Naive thymus-derived CD4-positive, alpha-beta T cell (primary cell): ENCODE data around the gene SNU13. TPM values are rescaled to one million over a fixed set of nuclear protein-coding genes. Genes with fewer than 3 reads are reported as not detected.
"Not testable (repeated sequence)": the region's sequence is repeated elsewhere in the genome, so short reads cannot be mapped to it uniquely, and the experiment has no call there.

Source experiments
- ATAC-seq: fragments of 150-1000 bp; cut with Tn5 transposase; 2 replicates; pipeline ENCODE4 v1.10.0; 2021; ENCODE audit warnings: mild to moderate bottlenecking, moderate library complexity
- CTCF ChIA-PET: fragments of 350-600 bp; sonication (Branson Sonifier 250); formaldehyde crosslinking; loops from one replicate; lab custom pipeline; 2021; ENCODE audit warnings: antibody characterized with exemption; lab: Charles Lee
- POLR2A ChIA-PET: fragments of 350-600 bp; sonication (Branson Sonifier 250); formaldehyde crosslinking; loops from one replicate; lab custom pipeline; 2021; ENCODE audit warnings: antibody characterized with exemption, inconsistent platforms; lab: Charles Lee
- DNase-seq, 9 donors: peaks; one replicate each; pipeline versions ENCODE4 v3.0.0 to v3.0.0-alpha.2; 2020 to 2022; ENCODE audit warnings: mixed read lengths in 1 of 9
- H3K27ac ChIP-seq: one replicate; pipeline ENCODE4 v1.7.0; 2013; ENCODE audit warnings: mild to moderate bottlenecking, low read depth, low read length, moderate library complexity
- H3K27me3 ChIP-seq, 2 donors: one replicate each; pipeline ENCODE4 v1.7.0; 2013; ENCODE audit warnings: low read length in 2 of 2, mild to moderate bottlenecking in 2 of 2, moderate library complexity in 2 of 2; ENCODE audit not compliant: control insufficient read depth in 2 of 2, insufficient read depth in 2 of 2
- H3K36me3 ChIP-seq, 3 experiments: 1 replicate in 2 of 3; 2 replicates in 1 of 3; pipeline ENCODE4 v1.7.0; 2013; ENCODE audit warnings: low read length in 3 of 3, mild to moderate bottlenecking in 3 of 3, moderate library complexity in 1 of 3; ENCODE audit not compliant: insufficient read depth in 3 of 3, control insufficient read depth in 2 of 3
- H3K4me1 ChIP-seq, 2 donors: one replicate each; pipeline ENCODE4 v1.7.0; 2013; ENCODE audit warnings: low read length in 2 of 2, mild to moderate bottlenecking in 2 of 2, moderate library complexity in 1 of 2; ENCODE audit not compliant: control insufficient read depth in 2 of 2, insufficient read depth in 2 of 2
- H3K4me3 ChIP-seq: 2 replicates; pipeline ENCODE4 v1.7.0; 2013; ENCODE audit warnings: mild to moderate bottlenecking, low read length
- H3K9me3 ChIP-seq, 3 experiments: 1 replicate in 2 of 3; 2 replicates in 1 of 3; pipeline ENCODE4 v1.7.0; 2013; ENCODE audit warnings: low read length in 3 of 3; ENCODE audit not compliant: control insufficient read depth in 2 of 3
- H3K27ac Mint-ChIP-seq, 9 donors: one replicate each; pipeline ENCODE4 v1.8.0; 2020 to 2022; ENCODE audit warnings: mixed read lengths in 9 of 9, mild to moderate bottlenecking in 8 of 9, moderate library complexity in 5 of 9, inconsistent platforms in 2 of 9
- H3K27me3 Mint-ChIP-seq, 5 donors: one replicate each; pipeline ENCODE4 v1.8.0; 2021 to 2022; ENCODE audit warnings: mixed read lengths in 5 of 5, mild to moderate bottlenecking in 1 of 5
- H3K36me3 Mint-ChIP-seq, 5 donors: one replicate each; pipeline ENCODE4 v1.8.0; 2020 to 2022; ENCODE audit warnings: mixed read lengths in 5 of 5, mild to moderate bottlenecking in 3 of 5, inconsistent platforms in 1 of 5
- H3K4me1 Mint-ChIP-seq, 7 donors: one replicate each; pipeline ENCODE4 v1.8.0; 2020 to 2022; ENCODE audit warnings: mixed read lengths in 7 of 7, mild to moderate bottlenecking in 3 of 7, inconsistent platforms in 1 of 7
- H3K4me3 Mint-ChIP-seq, 10 donors: one replicate each; pipeline ENCODE4 v1.8.0; 2020 to 2022; ENCODE audit warnings: mild to moderate bottlenecking in 10 of 10, mixed read lengths in 10 of 10, moderate library complexity in 6 of 10, inconsistent platforms in 2 of 10
- H3K9me3 Mint-ChIP-seq, 11 donors: one replicate each; pipeline ENCODE4 v1.8.0; 2020 to 2022; ENCODE audit warnings: mixed read lengths in 11 of 11, mild to moderate bottlenecking in 4 of 11, inconsistent platforms in 1 of 11, moderate library complexity in 1 of 11
- intact Hi-C, 2 donors: fragments of 100-400 bp; cut with micrococcal nuclease; formaldehyde crosslinking; loops; one replicate each; pipeline ENCODE4 v1.15.1; 2023
- polyA plus RNA-seq, 2 donors: library from polyadenylated mRNA; unstranded; fragments of 300-500 nt; fragmentation: Illumina TruSeq; gene quantifications; one replicate each; pipeline ENCODE4 v1.2.3, GENCODE V29; 2021
- total RNA-seq, 6 experiments: library from RNA in 5 of 6; stranded (reverse) in 5 of 6; gene quantifications; 1 replicate in 5 of 6; 2 replicates in 1 of 6; pipeline ENCODE4 v1.2.3 and lab custom pipeline; 2021 to 2026

The SNU13 gene
- total and polyA plus RNA-seq, 7 experiments from 2014 or later = 117 to 295 (median 124) TPM

GRCh38 chr22:41696703-41697102 lies 8.0 kb upstream of the SNU13 start:
- peaks cover 7 to 10% of the 10 kb centered on the region in 2 donors for H3K4me1 ChIP-seq
- Mint-ChIP-seq H3K4me1 (peaks cover 10 to 15% (median 13%) of the 10 kb centered on the region in 7 donors), H3K27me3 (peaks cover 0 to 3% (median 0%) of the 10 kb centered on the region in 5 donors), H3K36me3 (no peaks in the 10 kb centered on the region), H3K9me3 (peaks cover 0 to 1% (median 0%) of the 10 kb centered on the region in 11 donors), H3K4me3 (peak overlapping the region in 3 of 10 donors; percentile 44 to 76 (median 60)), H3K27ac (peak overlapping the region; percentile 16 to 90 (median 85))
- H3K27me3 ChIP-seq = no peaks in the 10 kb centered on the region
- ChIA-PET POLR2A (interaction anchor here (0.8 to 3.8 kb wide), 10 partner anchors 8 to 395 kb away, joined by 3 to 30 read pairs (median 4); partner anchors contain the start of genes CCDC134 and SNU13), CTCF (interaction anchor here (0.6 to 4.0 kb wide), 27 partner anchors 8 to 888 kb away, joined by 3 to 52 read pairs (median 5); partner anchors contain the start of genes CCDC134, CENPM, SNU13 and SREBF2)
- intact Hi-C loops = loop anchor here (1.0 kb wide), 5 partner anchors 8 to 261 kb away; partner anchors contain the start of genes CCDC134 (in 1 of the 2) and SNU13 (in 1 of the 2)
- H3K9me3 ChIP-seq = no peaks in the 10 kb centered on the region
- ATAC-seq = no peak
- H3K27ac ChIP-seq = peak overlapping the region; percentile 5
- no peak for DNase-seq
- H3K36me3 ChIP-seq = peaks cover 0 to 20% (median 0%) of the 10 kb centered on the region in 3 experiments
- no peak overlapping the region for H3K4me3 ChIP-seq

GRCh38 chr22:41695211-41695610 lies 6.5 kb upstream of the SNU13 start:
- Histone ChIP-seq H3K27me3 (no peaks in the 10 kb centered on the region), H3K4me1 (peaks cover 7 to 10% of the 10 kb centered on the region in 2 donors), H3K27ac (no peak overlapping the region), H3K36me3 (peaks cover 0 to 20% (median 0%) of the 10 kb centered on the region in 3 experiments), H3K4me3 (no peak overlapping the region), H3K9me3 (no peaks in the 10 kb centered on the region)
- H3K9me3 Mint-ChIP-seq = no peaks in the 10 kb centered on the region
- peaks cover 0 to 3% (median 0%) of the 10 kb centered on the region in 5 donors for H3K27me3 Mint-ChIP-seq
- ATAC-seq (no peak), DNase-seq (no peak)
- ChIA-PET CTCF (no interaction called here), POLR2A (no interaction called here)
- no peaks in the 10 kb centered on the region for H3K36me3 Mint-ChIP-seq
- intact Hi-C loops = no loop called here
- peaks cover 11 to 20% (median 16%) of the 10 kb centered on the region in 7 donors for H3K4me1 Mint-ChIP-seq
- H3K4me3 Mint-ChIP-seq = no peak overlapping the region
- H3K27ac Mint-ChIP-seq = no peak overlapping the region

- DNase-seq = no peak
- ATAC-seq = no peak
- Mint-ChIP-seq H3K9me3 (no peaks in the 10 kb centered on the region), H3K4me3 (peak overlapping the region in 9 of 10 donors; percentile 40 to 97 (median 76)), H3K27ac (peak overlapping the region; percentile 88 to 100 (median 99)), H3K36me3 (peaks cover 0 to 3% (median 0%) of the 10 kb centered on the region in 5 donors), H3K27me3 (no peaks in the 10 kb centered on the region), H3K4me1 (peaks cover 15 to 41% (median 30%) of the 10 kb centered on the region in 7 donors)
- Histone ChIP-seq H3K9me3 (no peaks in the 10 kb centered on the region), H3K36me3 (peaks cover 0 to 25% (median 0%) of the 10 kb centered on the region in 3 experiments), H3K4me1 (peaks cover 12 to 13% of the 10 kb centered on the region in 2 donors), H3K27ac (peak overlapping the region; percentile 40), H3K27me3 (no peaks in the 10 kb centered on the region), H3K4me3 (no peak overlapping the region)
- POLR2A ChIA-PET = no interaction called here
- CTCF ChIA-PET = no interaction called here
- intact Hi-C loops = no loop called here
Observed at GRCh38 chr22:41690476-41690875, 1.8 kb upstream of the SNU13 start.

GRCh38 chr22:41687901-41688364 lies 734 bp downstream of the SNU13 start:
- ATAC-seq = peak; percentile 0
- H3K36me3 ChIP-seq = peaks cover 0 to 4% (median 0%) of the 10 kb centered on the region in 3 experiments
- peaks cover 13 to 16% of the 10 kb centered on the region in 2 donors for H3K4me1 ChIP-seq
- H3K9me3 ChIP-seq = no peaks in the 10 kb centered on the region
- H3K27ac Mint-ChIP-seq = peak overlapping the region; percentile 94 to 100 (median 99)
- DNase-seq = peak in 2 of 9 donors; percentile 18 to 21
- ChIA-PET POLR2A (interaction anchor here (0.7 to 3.6 kb wide), 13 partner anchors 8 to 354 kb away, joined by 3 to 30 read pairs (median 7); partner anchors contain the start of genes CCDC134, CENPM, DESI1 and MEI1), CTCF (interaction anchor here (0.6 to 2.5 kb wide), 3 partner anchors 10 to 21 kb away, joined by 3 to 21 read pairs (median 3); partner anchors contain the start of gene MEI1)
- intact Hi-C loops = loop anchor here (1.0 to 10.0 kb wide), 14 partner anchors 9 to 927 kb away; partner anchors contain the start of genes CCDC134 (in 2 of the 2), DESI1 (in 2 of the 2), XRCC6 (in 2 of the 2) and NAGA (in 1 of the 2)
- peaks cover 0 to 3% (median 0%) of the 10 kb centered on the region in 5 donors for H3K36me3 Mint-ChIP-seq
- peak overlapping the region; percentile 98 for H3K4me3 ChIP-seq
- no peaks in the 10 kb centered on the region for H3K9me3 Mint-ChIP-seq
- H3K27me3 Mint-ChIP-seq = no peaks in the 10 kb centered on the region
- peaks cover 18 to 57% (median 44%) of the 10 kb centered on the region in 7 donors for H3K4me1 Mint-ChIP-seq
- peak overlapping the region; percentile 95 for H3K27ac ChIP-seq
- peak overlapping the region; percentile 90 to 100 (median 96) for H3K4me3 Mint-ChIP-seq
- H3K27me3 ChIP-seq = no peaks in the 10 kb centered on the region

GRCh38 chr22:41686890-41687289 lies 1.8 kb downstream of the SNU13 start:
- intact Hi-C loops = loop anchor here (5.0 to 10.0 kb wide), 4 partner anchors 242 to 928 kb away; partner anchors contain the start of genes NAGA (in 1 of the 2), PHETA2 (in 1 of the 2), POLDIP3 (in 1 of the 2) and SMDT1 (in 1 of the 2)
- H3K27me3 ChIP-seq, H3K4me3 ChIP-seq, H3K36me3 Mint-ChIP-seq, H3K27me3 Mint-ChIP-seq, H3K9me3 Mint-ChIP-seq, DNase-seq, ATAC-seq, H3K36me3 ChIP-seq, H3K9me3 ChIP-seq: not testable (repeated sequence)
- H3K27ac ChIP-seq = peak overlapping the region; percentile 95
- peaks cover 24 to 66% (median 52%) of the 10 kb centered on the region in 7 donors for H3K4me1 Mint-ChIP-seq
- H3K4me3 Mint-ChIP-seq = peak overlapping the region; percentile 90 to 100 (median 96)
- H3K4me1 ChIP-seq = peaks cover 13 to 18% of the 10 kb centered on the region in 2 donors
- POLR2A ChIA-PET = interaction anchor here (0.9 to 3.6 kb wide), 5 partner anchors 11 to 146 kb away, joined by 3 to 30 read pairs (median 29); partner anchors contain the start of genes CCDC134, MEI1 and SREBF2
- peak overlapping the region in 7 of 9 donors; percentile 94 to 99 (median 97) for H3K27ac Mint-ChIP-seq
- CTCF ChIA-PET = interaction anchor here (1.1 kb wide), 1 partner anchor 10 kb away, joined by 3 read pairs; no protein-coding TSS in a partner anchor

- H3K27ac ChIP-seq = peak overlapping the region; percentile 36
- peaks cover 0 to 19% (median 13%) of the 10 kb centered on the region in 3 experiments for H3K36me3 ChIP-seq
- Mint-ChIP-seq H3K4me1 (peaks cover 23 to 74% (median 52%) of the 10 kb centered on the region in 7 donors), H3K36me3 (peaks cover 3 to 13% (median 8%) of the 10 kb centered on the region in 5 donors), H3K27ac (peak overlapping the region in 8 of 9 donors; percentile 28 to 99 (median 57)), H3K27me3 (no peaks in the 10 kb centered on the region), H3K4me3 (peak overlapping the region in 3 of 10 donors; percentile 22 to 47 (median 32)), H3K9me3 (peaks cover 0 to 3% (median 0%) of the 10 kb centered on the region in 11 donors)
- no peak for DNase-seq
- no peak for ATAC-seq
- ChIA-PET CTCF (no interaction called here), POLR2A (interaction anchor here (1.6 kb wide), 1 partner anchor 395 kb away, joined by 4 read pairs; the partner anchor contains the start of gene SMDT1)
- intact Hi-C loops = loop anchor here (10.0 kb wide), 3 partner anchors 239 to 931 kb away; partner anchors contain the start of genes NAGA (in 1 of the 2), PHETA2 (in 1 of the 2), POLDIP3 (in 1 of the 2) and SMDT1 (in 1 of the 2)
- H3K4me1 ChIP-seq = peaks cover 13 to 21% of the 10 kb centered on the region in 2 donors
- no peaks in the 10 kb centered on the region for H3K9me3 ChIP-seq
- H3K4me3 ChIP-seq = no peak overlapping the region
- no peaks in the 10 kb centered on the region for H3K27me3 ChIP-seq
Observed at GRCh38 chr22:41684194-41684593, 4.5 kb downstream of the SNU13 start.
